SU-DHL-6 (cell line): ENCODE results near the gene NRSN2.
"Not testable (repeated sequence)": the region's sequence is repeated elsewhere in the genome, so short reads cannot be mapped to it uniquely, and the experiment has no call there.

ENCODE experiments used
- CTCF ChIP-seq: fragments of 200-600 bp; sonication (generic); IDR thresholded peaks from one replicate; pipeline ENCODE4 v1.5.1; 2017; ENCODE audit warnings: antibody characterized with exemption, mild to moderate bottlenecking, low read length, moderate library complexity; ENCODE audit not compliant: insufficient read depth, poor library complexity, severe bottlenecking
- EZH2phosphoT487 ChIP-seq: fragments of 200-600 bp; sonication (generic), shearing (Covaris generic); conservative IDR thresholded peaks from 2 replicates; pipeline ENCODE4 v1.6.1; 2018; ENCODE audit warnings: mild to moderate bottlenecking, antibody characterized with exemption, low read length, moderate library complexity, mixed read lengths

GRCh38 chr20:356154-356553, 9.2 kb downstream of the NRSN2 start:
- TF ChIP-seq EZH2phosphoT487, CTCF: not testable (repeated sequence)
